ENCODE data around the gene CDCP2.

- TF ChIP-seq CTCF (IDR thresholded peaks at IDR 0.05) (peak; percentile 71 to 88 (median 81)), POLR2A (IDR thresholded peaks at IDR 0.05) (peak in 2 of 3 donors; percentile 43 to 61)
These were observed 31.2 kb downstream of the CDCP2 start for GRCh38 chr1:54121482-54122134.

All from body of pancreas (tissue), 4 donors.